Spinal cord (tissue), 10 donors: ENCODE measurements around the gene MOB2. TPM values are rescaled to one million over a fixed set of nuclear protein-coding genes. Genes with fewer than 3 reads are reported as not detected.

Experiments used
- DNase-seq, 6 donors: peaks; one replicate each; pipeline versions ENCODE4 v3.0.0 to v3.0.0-alpha.2; 2013 to 2015; ENCODE audit warnings: low spot score in 6 of 6, low read depth in 4 of 6
- H3K27ac ChIP-seq: one replicate; pipeline ENCODE4 v1.5.1; 2013; ENCODE audit warnings: low read depth, low read length, control low read depth
- H3K27me3 ChIP-seq: one replicate; pipeline ENCODE4 v1.6.1; 2013; ENCODE audit warnings: low read length; ENCODE audit not compliant: control insufficient read depth, insufficient read depth
- H3K36me3 ChIP-seq: one replicate; pipeline ENCODE4 v1.6.1; 2013; ENCODE audit warnings: low read length; ENCODE audit not compliant: control insufficient read depth, insufficient read depth
- H3K4me1 ChIP-seq: one replicate; pipeline ENCODE4 v1.6.1; 2013; ENCODE audit warnings: low read length; ENCODE audit not compliant: control insufficient read depth, insufficient read depth
- H3K4me3 ChIP-seq: one replicate; pipeline ENCODE4 v1.5.1; 2013; ENCODE audit warnings: low read depth, low read length, control low read depth
- H3K9me3 ChIP-seq: one replicate; pipeline ENCODE4 v1.6.1; 2013; ENCODE audit warnings: low read length; ENCODE audit not compliant: control insufficient read depth, insufficient read depth
- WGBS: methylation state at CpG from one replicate; pipeline ENCODE4 v1.1.5; 2013; ENCODE audit warnings: missing lambda C conversion rate; ENCODE audit not compliant: insufficient coverage; 5-methylcytosine and 5-hydroxymethylcytosine counted together
- long read RNA-seq, 4 donors: transcript quantifications; one replicate each; lab custom pipeline, GENCODE V29; 2026
- polyA plus RNA-seq, 2 donors: library from polyadenylated mRNA; unstranded; fragments of 120-200 nt; gene quantifications; one replicate each; pipeline ENCODE4 v1.2.1, GENCODE V29; 2013; ENCODE audit not compliant: insufficient read length in 2 of 2
- total RNA-seq, 2 donors: library from RNA; depleted of rRNA in 1 of 2; stranded (reverse); fragments of 120-200 nt in 1 of 2; fragments of >200 nt in 1 of 2; gene quantifications; one replicate each; pipeline versions ENCODE4 v1.2.3 to v1.2.4, GENCODE V29; 2013 to 2014
- donor health status: healthy.

MOB2 gene
- 10 to 100 TPM; 16.0 to 36.3 TPM for total RNA-seq
- polyA plus RNA-seq: 10 to 100 TPM; 31.1 to 36.4 TPM
- long read RNA-seq, donor 1, partial matches to known transcripts: 9 of 11 reads
- long read RNA-seq, donor 1, other reads (novel, unspliced or antisense): 0 of 11 reads
- long read RNA-seq, donor 2, partial matches to known transcripts: 0 of 1 reads
- long read RNA-seq, donor 2, other reads (novel, unspliced or antisense): 0 of 1 reads
- long read RNA-seq, donor 3: 0 reads
- long read RNA-seq, donor 4, partial matches to known transcripts: 22 of 22 reads
- long read RNA-seq, donor 4, other reads (novel, unspliced or antisense): 0 of 22 reads

GRCh38 chr11:1486054-1486825, at the start of gene MOB2:
Gene MOB2 (minus strand): TSS chr11:1486779. CDS start chr11:1486556, 223 bp downstream.
- H3K9me3 ChIP-seq: no peaks in the 10 kb centered on the region
- no peaks in the 10 kb centered on the region for H3K27me3 ChIP-seq
- 43% methylated on average over 28 of the region's 31 CpGs for WGBS
- H3K4me3 ChIP-seq: no peak within 1 kb of the TSS
- peak in 1 of 6 donors; percentile 71 for DNase-seq
- peaks cover 69% of the 10 kb centered on the region for H3K4me1 ChIP-seq
- no peak within 1 kb of the TSS for H3K27ac ChIP-seq
- H3K36me3 ChIP-seq: peaks cover 58% of the 10 kb centered on the region

DNA sequence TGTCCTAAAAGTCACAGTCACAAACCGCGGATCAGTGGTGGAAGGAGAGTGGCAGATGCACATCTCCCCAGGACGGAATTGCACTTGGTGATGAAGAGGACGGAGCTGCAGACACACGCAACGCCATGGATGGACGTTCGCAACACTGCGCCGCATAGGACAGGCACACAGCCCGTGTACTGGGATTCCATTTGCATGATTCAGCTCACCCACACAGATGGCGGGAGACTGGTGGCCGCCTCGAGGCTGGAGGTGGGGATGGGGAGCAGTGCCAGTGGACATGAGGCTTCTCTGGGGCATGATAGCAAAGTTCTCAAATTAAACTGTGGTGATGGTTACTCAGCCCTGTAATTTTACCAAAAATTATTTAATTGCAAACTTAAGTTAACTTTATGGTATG, 48.1 kb upstream of the MOB2 start:
- Histone ChIP-seq H3K9me3 (no peaks in the 10 kb centered on the region), H3K4me1 (peaks cover 49% of the 10 kb centered on the region), H3K27ac (no peak overlapping the region), H3K27me3 (peaks cover 5% of the 10 kb centered on the region), H3K4me3 (no peak overlapping the region), H3K36me3 (peaks cover 40% of the 10 kb centered on the region)
- DNase-seq: no peak
- 85% methylated on average over 11 of the region's 14 CpGs for WGBS

DNA sequence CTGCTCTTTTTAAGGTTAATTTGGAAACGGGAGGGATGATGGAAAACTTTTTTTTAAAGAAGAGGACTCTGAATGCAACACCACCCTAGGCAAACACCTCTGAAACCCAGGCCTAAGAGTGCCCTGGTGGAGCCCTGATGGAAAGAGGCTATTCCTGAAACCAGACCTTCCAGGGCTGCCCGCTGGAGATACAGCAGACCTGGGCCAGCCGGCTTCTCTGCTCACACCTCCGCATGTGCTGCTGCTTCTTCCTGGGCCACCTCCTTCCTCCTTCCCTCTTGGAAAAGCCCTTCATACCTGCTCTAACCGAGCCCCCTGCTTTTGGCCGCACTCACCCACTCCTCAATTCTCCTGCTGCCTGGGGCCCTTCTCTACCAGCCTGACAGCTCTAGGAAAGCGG, 47.6 kb upstream of the MOB2 start:
- WGBS: 96% methylated on average over 6 of the region's 7 CpGs
- Histone ChIP-seq H3K36me3 (peaks cover 44% of the 10 kb centered on the region), H3K4me1 (peaks cover 54% of the 10 kb centered on the region), H3K9me3 (no peaks in the 10 kb centered on the region), H3K27me3 (peaks cover 5% of the 10 kb centered on the region), H3K4me3 (no peak overlapping the region), H3K27ac (no peak overlapping the region)
- DNase-seq: no peak

GRCh38 chr11:1533342-1533725, 46.8 kb upstream of the MOB2 start:
- H3K27ac ChIP-seq: no peak overlapping the region

DNA sequence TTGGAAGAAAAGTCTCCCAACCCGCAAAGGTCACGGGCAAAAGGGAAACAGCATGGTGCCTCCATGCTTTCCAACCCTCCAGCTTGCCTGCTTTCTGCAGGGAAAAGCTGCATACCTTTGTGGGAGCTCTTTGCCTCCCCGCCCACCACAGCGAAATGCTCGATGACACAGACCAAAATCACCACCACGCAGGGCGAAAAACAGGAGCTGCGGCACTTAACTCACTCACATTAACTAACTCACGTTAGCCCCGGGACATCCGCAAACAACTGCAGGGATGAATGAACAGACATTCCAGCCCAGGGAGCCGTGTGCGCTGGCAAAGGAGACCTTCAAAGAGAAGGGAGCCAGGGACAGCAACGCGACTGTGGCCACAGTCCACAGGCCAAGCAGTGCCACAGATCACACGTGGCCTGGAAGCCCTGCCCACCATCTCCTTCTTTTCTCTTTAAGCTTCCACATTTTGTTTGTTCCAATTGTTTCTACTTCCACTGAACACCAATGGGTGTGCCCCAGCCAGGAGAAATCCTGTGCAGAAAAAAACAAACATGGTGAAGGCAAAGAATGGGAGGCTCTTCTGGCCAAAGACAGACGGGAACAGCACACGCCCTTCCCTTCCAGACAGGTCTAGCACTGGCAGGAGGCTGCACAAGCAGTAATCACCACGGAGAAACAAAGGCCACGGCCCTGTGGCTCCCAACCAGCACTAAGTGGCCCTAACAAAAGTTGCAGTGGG, 46.2 kb upstream of the MOB2 start:
- Histone ChIP-seq H3K27me3 (no peaks in the 10 kb centered on the region), H3K4me3 (no peak overlapping the region), H3K36me3 (peaks cover 44% of the 10 kb centered on the region), H3K27ac (no peak overlapping the region), H3K4me1 (peaks cover 56% of the 10 kb centered on the region), H3K9me3 (no peaks in the 10 kb centered on the region)
- DNase-seq: no peak
- 63% methylated on average over 20 of the region's 20 CpGs for WGBS

More at GRCh38 chr11:1533342-1533725, 46.8 kb upstream of the MOB2 start:
- peaks cover 44% of the 10 kb centered on the region for H3K36me3 ChIP-seq
- 91% methylated on average over 8 of the region's 10 CpGs for WGBS
- H3K27me3 ChIP-seq: peaks cover 5% of the 10 kb centered on the region
- H3K9me3 ChIP-seq: no peaks in the 10 kb centered on the region
- H3K4me3 ChIP-seq: no peak overlapping the region
- peaks cover 56% of the 10 kb centered on the region for H3K4me1 ChIP-seq
- no peak for DNase-seq

- Histone ChIP-seq H3K9me3 (no peaks in the 10 kb centered on the region), H3K27ac (no peak overlapping the region), H3K27me3 (no peaks in the 10 kb centered on the region), H3K4me1 (peaks cover 53% of the 10 kb centered on the region), H3K4me3 (no peak overlapping the region), H3K36me3 (peaks cover 40% of the 10 kb centered on the region)
- 49% methylated on average over 17 of the region's 17 CpGs for WGBS
- DNase-seq: peak in 2 of 6 donors; percentile 55 to 75
Observed at GRCh38 chr11:1532014-1532586, 45.5 kb upstream of the MOB2 start.

DNA sequence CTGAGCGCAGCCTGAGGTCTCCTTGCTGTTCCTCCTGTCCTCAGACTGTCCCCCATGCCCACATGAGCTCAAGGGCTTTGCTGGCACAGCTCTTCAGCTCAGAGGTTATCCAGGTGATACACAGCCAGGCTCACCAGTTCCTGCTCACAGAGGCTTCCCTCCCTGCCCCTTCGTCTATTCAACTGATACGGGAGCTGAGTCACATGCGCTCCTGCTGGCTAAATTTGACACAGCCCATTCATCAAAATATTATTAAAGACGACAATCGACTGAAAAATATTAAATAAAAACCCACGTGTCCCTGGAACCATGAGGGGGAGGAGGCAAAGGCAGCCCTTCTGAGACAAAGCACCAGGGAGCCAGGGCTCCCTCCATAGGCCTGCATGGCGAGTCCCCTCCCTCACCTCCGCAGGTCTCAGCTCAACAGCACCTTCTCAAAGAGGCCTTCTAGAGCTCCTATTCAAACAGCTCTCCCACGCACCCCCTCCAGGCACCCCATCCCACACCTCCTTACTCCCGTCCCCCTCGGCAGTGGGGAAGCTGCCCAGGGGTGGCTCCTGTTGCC, 45.0 kb upstream of the MOB2 start:
- H3K36me3 ChIP-seq: peaks cover 44% of the 10 kb centered on the region
- no peaks in the 10 kb centered on the region for H3K27me3 ChIP-seq
- H3K27ac ChIP-seq: no peak overlapping the region
- H3K4me3 ChIP-seq: no peak overlapping the region
- peak in 1 of 6 donors; percentile 62 for DNase-seq
- no peaks in the 10 kb centered on the region for H3K9me3 ChIP-seq
- 64% methylated on average over 11 of the region's 12 CpGs for WGBS
- peaks cover 53% of the 10 kb centered on the region for H3K4me1 ChIP-seq

GRCh38 chr11:1530686-1531448, 44.3 kb upstream of the MOB2 start:
- peaks cover 44% of the 10 kb centered on the region for H3K36me3 ChIP-seq
- WGBS: 86% methylated on average over 17 of the region's 19 CpGs
- H3K27ac ChIP-seq: no peak overlapping the region
- H3K4me3 ChIP-seq: no peak overlapping the region
- DNase-seq: peak in 1 of 6 donors; percentile 55
- H3K27me3 ChIP-seq: no peaks in the 10 kb centered on the region
- H3K9me3 ChIP-seq: no peaks in the 10 kb centered on the region
- H3K4me1 ChIP-seq: peaks cover 53% of the 10 kb centered on the region
